ENCODE results near the gene SIRPD. TPM values are rescaled to one million over a fixed set of nuclear protein-coding genes. Genes with fewer than 3 reads are reported as not detected.

The SIRPD gene
- total RNA-seq, 2 donors from 2014 or later, result not detected

DNA sequence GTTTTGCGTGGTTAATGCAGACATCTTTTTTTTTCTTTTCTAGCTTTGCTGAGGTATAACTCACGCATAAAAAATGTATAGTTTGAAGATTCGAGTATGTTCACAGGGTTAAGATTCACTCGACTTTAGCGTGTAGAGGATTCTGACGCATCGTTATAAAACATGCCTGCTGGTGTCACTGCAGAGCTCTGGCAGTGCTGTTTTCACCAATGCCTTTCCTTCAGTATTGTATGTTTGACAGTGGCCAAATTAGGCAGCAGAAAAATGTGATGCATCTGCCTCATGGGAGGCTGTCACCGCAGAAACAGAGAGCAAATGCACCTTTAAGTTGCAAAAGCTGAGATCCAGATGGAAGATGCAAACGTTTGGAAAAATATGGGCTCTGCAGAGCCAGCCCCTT lies 48.3 kb downstream of the SIRPD start:
- intact Hi-C loops (cut with DNase I), result no loop called here
- Histone ChIP-seq H3K27me3 (no peaks in the 10 kb centered on the region), H3K4me3 (no peak overlapping the region), H3K27ac (no peak overlapping the region), H3K9me3 (no peaks in the 10 kb centered on the region), H3K4me1 (no peaks in the 10 kb centered on the region), H3K36me3 (replicated peaks in 1 of 2; ENCODE audit: insufficient read depth in 1 of 2, low read depth in 2 of 2) (no peaks in the 10 kb centered on the region)
- no peak for TF ChIP-seq POLR2A (IDR thresholded peaks at IDR 0.05)
- TF ChIP-seq, protein P1, sequence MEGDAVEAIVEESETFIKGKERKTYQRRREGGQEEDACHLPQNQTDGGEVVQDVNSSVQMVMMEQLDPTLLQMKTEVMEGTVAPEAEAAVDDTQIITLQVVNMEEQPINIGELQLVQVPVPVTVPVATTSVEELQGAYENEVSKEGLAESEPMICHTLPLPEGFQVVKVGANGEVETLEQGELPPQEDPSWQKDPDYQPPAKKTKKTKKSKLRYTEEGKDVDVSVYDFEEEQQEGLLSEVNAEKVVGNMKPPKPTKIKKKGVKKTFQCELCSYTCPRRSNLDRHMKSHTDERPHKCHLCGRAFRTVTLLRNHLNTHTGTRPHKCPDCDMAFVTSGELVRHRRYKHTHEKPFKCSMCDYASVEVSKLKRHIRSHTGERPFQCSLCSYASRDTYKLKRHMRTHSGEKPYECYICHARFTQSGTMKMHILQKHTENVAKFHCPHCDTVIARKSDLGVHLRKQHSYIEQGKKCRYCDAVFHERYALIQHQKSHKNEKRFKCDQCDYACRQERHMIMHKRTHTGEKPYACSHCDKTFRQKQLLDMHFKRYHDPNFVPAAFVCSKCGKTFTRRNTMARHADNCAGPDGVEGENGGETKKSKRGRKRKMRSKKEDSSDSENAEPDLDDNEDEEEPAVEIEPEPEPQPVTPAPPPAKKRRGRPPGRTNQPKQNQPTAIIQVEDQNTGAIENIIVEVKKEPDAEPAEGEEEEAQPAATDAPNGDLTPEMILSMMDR (IDR thresholded peaks at IDR 0.05), result peak in 1 of 7 experiments; percentile 16
- no peak for ATAC-seq
- WGBS, 2 donors, result 23 to 27% methylated on average over 9 of the region's 9 CpGs
- DNase-seq, result no peak

DNA sequence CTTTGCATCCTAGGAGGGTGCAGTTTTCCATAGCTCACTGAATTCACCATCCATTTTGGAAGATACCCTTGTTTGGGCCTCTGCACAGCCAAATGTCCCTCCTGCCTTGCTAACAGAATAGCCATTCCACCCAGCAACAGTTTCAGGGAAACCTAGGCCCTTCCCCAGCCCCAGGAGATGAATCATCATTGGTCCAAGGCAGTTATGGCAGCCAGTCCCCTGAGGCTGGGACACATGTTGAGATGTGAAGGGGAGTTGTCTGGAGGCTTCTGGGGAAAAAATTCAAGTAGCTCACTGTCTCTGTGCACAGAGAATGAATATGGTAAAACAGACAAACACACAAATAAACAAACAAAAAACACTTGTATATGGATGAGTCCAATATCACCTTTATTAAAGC lies 48.9 kb downstream of the SIRPD start:
- no peaks in the 10 kb centered on the region for H3K9me3 ChIP-seq
- no peaks in the 10 kb centered on the region for H3K36me3 ChIP-seq (replicated peaks in 1 of 2; ENCODE audit: insufficient read depth in 1 of 2, low read depth in 2 of 2)
- H3K4me3 ChIP-seq, result no peak overlapping the region
- ATAC-seq, result no peak
- H3K27ac ChIP-seq, result no peak overlapping the region
- no peak for TF ChIP-seq POLR2A (IDR thresholded peaks at IDR 0.05)
- TF ChIP-seq, protein P1 (IDR thresholded peaks at IDR 0.05), result no peak
- no peaks in the 10 kb centered on the region for H3K4me1 ChIP-seq
- no peaks in the 10 kb centered on the region for H3K27me3 ChIP-seq
- intact Hi-C loops (cut with DNase I), result no loop called here
- no peak for DNase-seq

GRCh38 chr20:1507276-1507675 lies 50.2 kb downstream of the SIRPD start:
- Histone ChIP-seq H3K9me3 (no peaks in the 10 kb centered on the region), H3K27me3 (no peaks in the 10 kb centered on the region), H3K36me3 (replicated peaks in 1 of 2; ENCODE audit: insufficient read depth in 1 of 2, low read depth in 2 of 2) (no peaks in the 10 kb centered on the region), H3K4me3 (no peak overlapping the region), H3K4me1 (no peaks in the 10 kb centered on the region), H3K27ac (no peak overlapping the region)
- 53 to 61% methylated on average over 3 of the region's 3 CpGs for WGBS, 2 donors
- intact Hi-C loops (cut with DNase I), result no loop called here
- TF ChIP-seq, protein P1 (IDR thresholded peaks at IDR 0.05), result no peak
- no peak for TF ChIP-seq POLR2A (IDR thresholded peaks at IDR 0.05)
- no peak for DNase-seq
- no peak for ATAC-seq

DNA sequence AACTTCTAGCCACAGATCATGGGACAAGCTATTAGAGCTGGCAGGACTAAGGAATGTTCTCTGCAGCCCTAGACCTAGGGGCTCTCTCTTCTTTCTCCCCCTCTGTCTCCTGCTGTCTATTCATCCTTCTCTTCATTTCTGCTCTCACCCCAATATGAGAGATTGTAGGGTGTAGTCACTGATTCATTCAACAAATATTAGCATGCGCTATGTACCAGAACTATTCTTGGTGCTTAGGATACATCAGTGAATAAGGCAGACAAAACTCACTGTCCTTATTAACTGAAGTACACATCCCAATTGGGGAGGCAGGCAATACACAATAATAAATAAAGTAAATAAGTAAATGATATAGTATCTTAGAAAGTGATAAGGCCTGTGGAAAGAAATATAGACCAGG lies 51.6 kb downstream of the SIRPD start:
- no peak for ATAC-seq
- TF ChIP-seq POLR2A (IDR thresholded peaks at IDR 0.05), result no peak
- TF ChIP-seq, protein P1 (IDR thresholded peaks at IDR 0.05), result no peak
- H3K27ac ChIP-seq, result no peak overlapping the region
- no peaks in the 10 kb centered on the region for H3K36me3 ChIP-seq (replicated peaks in 1 of 2; ENCODE audit: insufficient read depth in 1 of 2, low read depth in 2 of 2)
- intact Hi-C loops (cut with DNase I), result no loop called here
- H3K27me3 ChIP-seq, result no peaks in the 10 kb centered on the region
- no peak for DNase-seq
- H3K9me3 ChIP-seq, result no peaks in the 10 kb centered on the region
- no peak overlapping the region for H3K4me3 ChIP-seq
- WGBS, 2 donors, result 60 to 93% methylated on average over 1 of the region's 1 CpG
- no peaks in the 10 kb centered on the region for H3K4me1 ChIP-seq

DNA sequence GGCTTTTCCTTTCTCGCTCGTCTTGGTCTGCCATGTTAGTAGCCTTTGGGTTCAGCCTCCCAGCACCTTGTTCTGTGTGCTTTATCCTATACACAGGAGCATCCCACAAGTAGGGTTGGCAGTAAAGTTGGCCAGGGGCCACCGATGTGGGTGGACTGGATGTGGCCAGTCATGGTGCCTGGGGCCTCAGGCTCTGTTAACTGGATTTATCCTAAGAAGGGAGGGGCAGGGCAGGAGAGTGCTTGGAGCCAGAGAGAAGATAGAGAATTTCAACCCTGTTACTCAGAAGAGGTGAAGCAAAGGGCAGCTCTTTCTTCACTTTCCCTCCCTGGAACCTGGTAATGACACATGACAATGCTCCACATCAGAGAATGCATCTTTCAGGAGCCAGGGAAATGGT lies 52.1 kb downstream of the SIRPD start:
- whole genome bisulfite sequencing, 2 donors, result 45 to 65% methylated on average over 3 of the region's 3 CpGs
- Histone ChIP-seq H3K4me3 (no peak overlapping the region), H3K27me3 (no peaks in the 10 kb centered on the region), H3K36me3 (replicated peaks in 1 of 2; ENCODE audit: insufficient read depth in 1 of 2, low read depth in 2 of 2) (no peaks in the 10 kb centered on the region), H3K27ac (no peak overlapping the region), H3K9me3 (no peaks in the 10 kb centered on the region), H3K4me1 (no peaks in the 10 kb centered on the region)
- DNase-seq (no peak), ATAC-seq (no peak)
- no peak for TF ChIP-seq POLR2A (IDR thresholded peaks at IDR 0.05)
- TF ChIP-seq, protein P1 (IDR thresholded peaks at IDR 0.05), result no peak
- intact Hi-C loops (cut with DNase I), result no loop called here

Data from body of pancreas (tissue), 4 donors.